K562 (cell line): ENCODE data around the gene CXCL9. TPM values are rescaled to one million over a fixed set of nuclear protein-coding genes. Genes with fewer than 3 reads are reported as not detected.

ENCODE experiments used
- AFF1 ChIP-seq, 2 experiments: fragments of 450-650 bp; IDR thresholded peaks; 2 replicates each; pipeline ENCODE4 v1.6.1; 2018; ENCODE audit warnings: mild to moderate bottlenecking in 2 of 2, low read depth in 1 of 2; ENCODE audit not compliant: partially characterized antibody in 2 of 2
- ATF1 ChIP-seq, 2 experiments: fragments of 450-650 bp in 1 of 2; IDR thresholded peaks; 2 replicates each; pipeline ENCODE4 v1.6.1; 2016; ENCODE audit warnings: missing compliant biosample characterization in 1 of 2, missing genetic modification characterization in 1 of 2
- ATF7 ChIP-seq: fragments of 450-650 bp; IDR thresholded peaks from 2 replicates; pipeline ENCODE4 v1.7.1; 2014; ENCODE audit warnings: mild to moderate bottlenecking, moderate library complexity
- CUX1 ChIP-seq: fragments of 200-800 bp; sonication (Bioruptor generic); IDR thresholded peaks from 2 replicates; pipeline ENCODE4 v1.6.1; 2016; ENCODE audit warnings: missing genetic modification characterization, missing compliant biosample characterization
- DACH1 ChIP-seq: fragments of 450-650 bp; IDR thresholded peaks from 2 replicates; pipeline ENCODE4 v1.6.1; 2018; ENCODE audit not compliant: partially characterized antibody
- FOXJ2 ChIP-seq: fragments of 200-800 bp; sonication (Bioruptor generic); IDR thresholded peaks from 2 replicates; pipeline ENCODE4 v1.6.1; 2016; ENCODE audit warnings: missing genetic modification characterization, missing compliant biosample characterization
- GATAD2B ChIP-seq: fragments of 450-650 bp; IDR thresholded peaks from 2 replicates; pipeline ENCODE4 v1.6.1; 2017; ENCODE audit warnings: mild to moderate bottlenecking, borderline replicate concordance
- HBP1 ChIP-seq: fragments of 450-650 bp; formaldehyde crosslinking; IDR thresholded peaks from 2 replicates; pipeline ENCODE4 v1.4.0; 2022; ENCODE audit warnings: missing genetic modification characterization
- MEF2A ChIP-seq: IDR thresholded peaks from 2 replicates; pipeline ENCODE4 v1.6.1; 2011; ENCODE audit warnings: low read depth, mild to moderate bottlenecking, low read length, moderate library complexity; ENCODE audit not compliant: control insufficient read depth
- MYBL2 ChIP-seq, 2 experiments: fragments of 450-650 bp in 1 of 2; sonication (generic) in 1 of 2; formaldehyde crosslinking in 1 of 2; IDR thresholded peaks; 2 replicates each; pipeline versions ENCODE4 v1.6.1 to v1.8.1; 2017 to 2022; ENCODE audit warnings: borderline replicate concordance in 1 of 2, inconsistent platforms in 1 of 2, low read depth in 1 of 2, mild to moderate bottlenecking in 1 of 2, missing genetic modification reagents in 1 of 2, moderate library complexity in 1 of 2
- NCOA1 ChIP-seq: fragments of 450-650 bp; IDR thresholded peaks from 2 replicates; pipeline ENCODE4 v1.6.1; 2016; ENCODE audit warnings: low read depth
- NFRKB ChIP-seq: fragments of 450-650 bp; IDR thresholded peaks from 2 replicates; pipeline ENCODE4 v1.6.1; 2016; ENCODE audit warnings: low read depth
- RBM34 ChIP-seq: fragments of 200-400 bp; formaldehyde crosslinking; IDR thresholded peaks from 2 replicates; pipeline ENCODE4 v1.6.1; 2018; ENCODE audit warnings: low read length, borderline replicate concordance; ENCODE audit not compliant: insufficient read depth
- SIN3A ChIP-seq, 2 experiments: fragments of 150-350 bp in 1 of 2; IDR thresholded peaks; 2 replicates each; pipeline ENCODE4 v1.6.1; 2011 to 2016; ENCODE audit warnings: borderline replicate concordance in 2 of 2, low read depth in 2 of 2, low read length in 2 of 2, mild to moderate bottlenecking in 2 of 2, moderate library complexity in 2 of 2; ENCODE audit not compliant: control insufficient read depth in 1 of 2
- TCF15 ChIP-seq: fragments of 250-450 bp; sonication (Bioruptor Pico); IDR thresholded peaks from 2 replicates; pipeline ENCODE4 v1.8.0; 2022; ENCODE audit warnings: moderate library complexity, mild to moderate bottlenecking, inconsistent platforms
- TRIM24 ChIP-seq, 2 experiments: fragments of 450-650 bp; IDR thresholded peaks; 2 replicates each; pipeline ENCODE4 v1.6.1; 2016
- ZNF134 ChIP-seq: fragments of 250-450 bp; sonication (Bioruptor Pico); conservative IDR thresholded peaks from 2 replicates; pipeline ENCODE4 v1.4.0; 2020
- ZNF184 ChIP-seq: sonication (generic); formaldehyde crosslinking; IDR thresholded peaks from 2 replicates; pipeline ENCODE4 v1.5.0; 2020; ENCODE audit warnings: missing genetic modification reagents
- polyA plus RNA-seq, 8 experiments: library from polyadenylated mRNA; depleted of rRNA in 4 of 8; stranded (reverse) in 5 of 8; unstranded in 3 of 8; fragments of >200 nt; fragmentation: Nextera tagmentation in 2 of 8; fragmentation: Illumina TruSeq in 1 of 8; extraction: Ambion mirVana in 2 of 8; extraction: Trizol in 1 of 8; gene quantifications; 2 replicates each; pipeline versions ENCODE4 v1.2.1 to v1.2.3, GENCODE V29; 2011 to 2014; ENCODE audit warnings: inconsistent platforms in 1 of 8, missing spikeins in 1 of 8
- total RNA-seq, 7 experiments: library from RNA; depleted of rRNA in 6 of 7; stranded (reverse); fragments of >200 nt in 6 of 7; fragmentation: Illumina TruSeq in 2 of 7; extraction: Trizol in 2 of 7; gene quantifications; 2 replicates each; pipeline versions ENCODE4 v1.2.1 to v1.2.3, GENCODE V29; 2011 to 2021; ENCODE audit warnings: low replicate concordance in 1 of 7

The CXCL9 gene
- total and polyA plus RNA-seq, 9 of the 15 experiments (the other 6 are each of a cell fraction or from before 2014, with no cell fraction given), result not detected

GRCh38 chr4:76002176-76002575, 5.1 kb downstream of the CXCL9 start (continued):
- peak; percentile 34; the same call in 1 of the 2 replicates for TF ChIP-seq NCOA1
- TF ChIP-seq TRIM24 (IDR thresholded peaks at IDR 0.05), result peak; percentile 95 to 96
- TF ChIP-seq RBM34, result no peak
- TF ChIP-seq DACH1, result no peak
- no peak for TF ChIP-seq ZNF134
- no peak for TF ChIP-seq HBP1
- TF ChIP-seq NFRKB, result no peak
- TF ChIP-seq ATF1 (CRISPR knock-in tag; IDR thresholded peaks at IDR 0.05), result no peak
- peak; percentile 39; the same call in 1 of the 2 replicates for TF ChIP-seq ATF1 (tag; IDR thresholded peaks at IDR 0.05)
- TF ChIP-seq TCF15, result no peak
- no peak for TF ChIP-seq AFF1 (IDR thresholded peaks at IDR 0.05; ENCODE audit: low read depth in 1 of 2, partially characterized antibody in 2 of 2)
- no peak for TF ChIP-seq SIN3A (IDR thresholded peaks at IDR 0.05; ENCODE audit: borderline replicate concordance in 2 of 2, control insufficient read depth in 1 of 2, low read depth in 2 of 2, low read length in 2 of 2)
- TF ChIP-seq GATAD2B, result no peak
- peak; percentile 83 for TF ChIP-seq ATF7
- TF ChIP-seq MEF2A, result no peak
- no peak for TF ChIP-seq FOXJ2 (tag)
- TF ChIP-seq ZNF184 (CRISPR knock-in tag), result no peak
- TF ChIP-seq CUX1, result no peak
- no peak for TF ChIP-seq MYBL2 (IDR thresholded peaks at IDR 0.05; ENCODE audit: low read depth)
- TF ChIP-seq MYBL2 (CRISPR knock-in tag; IDR thresholded peaks at IDR 0.05; ENCODE audit: borderline replicate concordance), result no peak
